Kidney glomerular epithelial cell (primary cell): ENCODE data around the gene OLFML2B.
A peak's percentile ranks its signal among the peaks of the same experiment; 100 is the strongest.

Source experiments
- DNase-seq: peaks from one replicate; lab custom pipeline; 2025; lab: John Stamatoyannopoulos, UW

The OLFML2B gene

DNA sequence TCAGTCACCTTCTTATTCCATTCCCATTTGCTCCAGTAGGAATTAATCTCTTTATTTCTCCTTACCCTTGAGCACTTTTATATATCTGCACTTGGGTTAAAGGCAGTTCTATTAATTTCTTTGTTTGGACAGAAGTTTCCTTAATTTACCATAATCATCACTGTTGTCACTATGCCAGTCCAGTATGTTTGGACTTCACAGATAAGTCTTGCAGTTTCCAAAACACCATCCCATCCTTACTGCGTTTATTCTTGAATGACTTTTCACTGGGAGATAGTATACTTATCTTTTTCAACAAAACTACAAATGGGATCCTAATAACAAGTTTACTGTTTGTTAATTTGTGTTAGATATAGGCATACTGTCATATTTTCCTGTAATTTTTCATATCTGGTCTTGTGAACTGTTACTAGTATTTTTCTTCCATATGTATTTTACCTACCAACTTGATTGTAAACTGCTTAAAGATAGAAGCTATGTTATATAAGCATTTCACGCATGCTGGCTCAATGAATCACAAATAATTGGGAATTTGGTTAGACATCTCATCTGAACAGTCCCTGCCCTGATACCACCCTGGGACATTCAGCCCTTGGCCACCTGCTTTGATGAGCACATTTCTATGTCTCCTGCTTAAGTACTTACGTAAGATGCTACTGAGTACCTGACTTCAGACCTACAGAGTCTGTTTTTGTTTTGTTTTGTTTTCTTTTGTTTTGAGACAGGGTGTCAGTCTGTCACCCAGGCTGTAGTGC, 78.2 kb downstream of the OLFML2B start:
- no peak for DNase-seq

DNA sequence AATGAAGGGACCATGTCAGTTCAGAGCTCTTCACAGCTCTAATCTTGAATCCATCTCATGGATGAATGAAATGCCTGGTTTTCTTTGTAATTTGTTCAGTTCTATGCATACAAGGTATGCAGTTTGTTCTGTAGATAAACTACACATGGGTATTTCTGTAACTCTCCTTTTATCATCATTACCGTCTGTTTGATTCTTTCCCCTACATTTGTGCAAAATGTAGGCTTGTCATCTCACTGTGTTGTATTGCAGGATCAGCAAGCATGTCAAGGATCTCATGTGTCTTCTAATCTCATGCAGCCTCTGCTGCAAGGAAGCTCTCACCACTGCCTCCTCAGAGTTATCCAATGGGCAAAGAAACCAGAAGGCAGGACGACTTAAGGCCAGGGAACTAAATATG, 79.3 kb downstream of the OLFML2B start:
- no peak for DNase-seq

DNA sequence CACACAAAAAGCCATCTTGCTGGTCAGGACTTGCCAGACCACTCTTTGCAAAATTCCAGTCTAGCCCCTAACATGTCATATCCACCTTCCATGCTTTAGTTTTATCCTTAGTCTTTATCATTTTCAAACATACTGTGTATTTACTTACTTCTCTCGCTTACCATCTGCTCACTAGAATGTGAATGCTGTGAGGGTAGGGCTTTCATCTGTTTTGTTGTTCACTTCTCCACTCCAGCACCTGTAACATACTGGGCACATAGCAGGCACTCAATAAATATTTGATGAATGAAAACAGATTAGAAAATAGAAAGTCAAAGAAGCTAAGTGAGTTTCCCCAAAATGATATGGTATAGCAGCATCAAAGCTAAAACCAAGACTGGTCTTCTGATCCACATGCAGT, 79.9 kb downstream of the OLFML2B start:
- DNase-seq = no peak

DNA sequence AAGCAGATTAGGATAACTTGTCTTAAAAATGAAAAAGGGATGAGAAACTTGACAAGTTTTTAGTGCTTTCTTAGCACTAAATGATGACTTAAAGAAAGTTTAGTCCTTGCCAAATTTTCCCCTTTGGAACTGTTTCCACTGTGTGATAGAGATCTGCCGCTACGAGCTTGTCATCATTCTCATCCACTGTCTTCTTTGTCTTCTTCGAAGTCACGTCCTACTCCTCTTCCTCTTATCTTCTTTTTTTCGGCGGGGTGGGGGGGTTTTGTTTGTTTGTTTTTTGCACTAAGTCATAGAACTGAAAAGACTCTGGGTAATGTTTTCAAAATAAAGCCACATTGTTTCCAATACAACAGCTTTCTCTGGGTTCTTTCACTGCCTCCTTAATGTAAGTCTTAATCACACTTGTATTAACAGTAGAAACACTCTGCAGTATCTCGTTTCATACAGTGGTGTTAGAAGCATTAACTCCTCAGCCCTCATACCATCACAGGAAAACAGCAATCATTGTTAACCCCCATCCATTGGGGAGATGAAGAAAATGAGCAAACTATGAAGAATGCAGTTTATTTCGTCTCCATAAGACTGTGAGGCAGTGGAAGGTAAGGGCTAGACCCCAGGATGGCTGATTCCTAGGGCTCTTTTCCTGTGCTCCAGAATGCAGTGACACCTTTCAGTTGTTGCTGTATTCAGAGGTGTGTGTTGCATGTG, 81.8 kb downstream of the OLFML2B start:
- DNase-seq = no peak

DNA sequence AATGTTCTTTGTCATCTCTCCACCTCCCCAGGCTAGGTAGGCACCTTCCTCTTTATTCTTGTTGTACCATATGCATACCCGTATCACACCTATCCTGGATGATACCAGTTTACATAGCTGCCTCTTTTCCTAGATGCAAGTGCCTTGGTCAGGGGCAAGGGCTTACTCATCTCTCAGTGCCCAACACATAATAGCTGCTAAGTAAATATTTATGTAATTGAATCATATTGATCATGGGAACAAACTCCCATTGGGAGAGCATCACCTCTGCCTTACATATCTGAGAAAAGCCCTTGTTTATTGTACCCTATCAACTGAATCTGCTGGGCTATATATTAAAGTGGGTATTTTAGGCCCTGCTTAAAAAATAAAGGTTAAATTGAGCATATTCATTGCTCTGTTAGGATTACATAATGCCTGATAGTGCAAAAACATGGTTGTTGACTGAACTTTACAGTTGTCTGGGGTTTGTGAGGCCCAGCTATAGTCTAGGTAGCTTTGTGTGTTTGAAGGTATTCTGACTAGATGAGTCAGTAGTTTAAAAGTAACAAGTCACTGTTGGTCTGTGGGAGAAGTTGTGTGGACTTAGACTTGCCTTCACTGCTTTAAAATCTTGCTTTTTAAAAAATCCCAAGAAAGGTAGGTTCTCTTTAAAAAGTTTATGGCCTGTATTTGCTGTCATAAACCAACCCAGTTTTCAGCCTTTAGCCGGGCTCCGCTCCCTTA, 82.6 kb downstream of the OLFML2B start:
- DNase-seq = no peak

DNA sequence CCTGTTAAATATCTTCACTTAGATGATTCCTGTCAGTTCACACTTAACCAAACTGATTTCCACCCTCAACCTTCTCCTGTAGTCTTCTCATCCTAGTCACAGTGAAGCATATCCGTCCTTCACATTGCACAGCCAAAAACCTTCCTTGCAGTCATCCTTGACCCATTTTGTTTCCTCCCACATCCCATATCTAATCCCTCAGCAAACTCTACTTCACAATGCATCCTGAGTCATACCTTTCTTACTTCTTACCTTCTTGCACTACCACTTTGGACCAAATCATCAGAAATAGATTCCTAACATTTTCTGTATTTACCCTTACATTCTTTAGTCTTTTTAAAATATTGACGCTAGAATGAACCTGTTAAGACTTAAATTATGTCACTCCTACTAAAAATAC, 86.9 kb downstream of the OLFML2B start:
- DNase-seq = peak; percentile 72

DNA sequence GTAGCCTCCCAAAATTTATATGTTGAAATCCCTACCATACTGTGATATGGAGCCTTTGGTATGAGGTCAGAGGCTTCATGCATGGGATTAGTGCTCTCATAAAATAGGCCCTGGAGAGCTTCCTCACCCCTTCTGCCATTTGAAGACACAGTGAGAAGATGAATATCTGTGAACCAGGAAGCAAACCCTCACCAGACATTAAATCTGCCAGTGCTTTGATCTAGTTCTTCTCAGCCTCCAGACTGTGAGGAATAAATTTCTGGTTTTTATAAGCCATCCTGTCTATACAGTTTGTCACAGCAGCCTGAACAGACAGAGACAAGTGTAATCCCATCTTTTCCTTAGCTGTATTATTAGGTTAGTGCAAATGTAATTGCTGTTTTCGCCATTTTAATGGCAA, 88.4 kb downstream of the OLFML2B start:
- DNase-seq = no peak

DNA sequence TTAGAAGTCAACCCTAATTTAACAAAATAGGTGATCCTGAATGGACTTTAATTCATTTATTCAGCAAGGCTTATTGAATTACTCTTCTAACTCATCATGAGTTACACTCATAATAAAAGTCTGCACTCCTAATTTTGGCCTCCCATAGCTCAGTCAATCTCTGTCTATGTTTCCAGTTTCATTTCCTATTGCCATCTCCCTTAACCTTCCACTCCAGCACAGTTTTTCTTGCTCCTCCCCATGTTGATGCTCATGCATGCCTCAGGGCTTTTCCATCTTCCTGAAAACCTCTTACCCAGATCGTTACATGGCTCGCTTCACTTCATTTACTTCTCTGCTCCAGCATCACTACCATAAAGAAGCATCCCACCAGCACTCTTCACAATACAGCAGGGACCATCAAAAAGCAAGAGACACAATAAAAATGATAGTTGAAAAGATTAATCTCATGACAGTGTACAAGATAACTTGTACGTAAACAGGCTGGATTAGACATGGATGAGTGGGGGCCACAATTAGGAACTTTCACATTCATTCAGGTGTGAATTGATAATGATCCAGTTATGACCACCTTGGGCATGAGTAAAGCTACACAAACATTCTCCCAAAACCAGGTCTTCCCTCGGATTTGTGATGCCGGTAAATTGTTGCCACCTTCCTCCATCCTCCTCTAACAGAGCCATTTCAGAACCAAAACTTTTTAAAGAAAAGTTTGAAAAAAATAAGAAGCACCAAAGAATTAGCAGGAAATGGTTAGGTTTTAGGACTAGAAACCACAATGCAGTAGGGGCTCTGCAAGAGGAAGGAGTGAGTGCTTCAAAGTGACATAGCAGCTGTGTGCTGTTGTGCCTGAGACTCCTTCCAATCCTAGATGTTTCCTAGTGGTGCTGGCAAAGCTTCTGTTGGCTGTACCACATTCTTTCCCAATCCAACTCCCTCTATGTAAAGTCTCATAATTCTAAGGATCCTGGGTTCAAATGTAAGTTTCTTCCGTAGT, 89.8 kb downstream of the OLFML2B start:
- no peak for DNase-seq
